HL-60 (cell line): ENCODE measurements around the gene CCDC196.

Experiments used
- GABPA ChIP-seq: IDR thresholded peaks from 2 replicates; pipeline ENCODE4 v1.6.1; 2012; ENCODE audit warnings: low read depth
- POLR2AphosphoS5 ChIP-seq: IDR thresholded peaks from 2 replicates; pipeline ENCODE4 v1.6.1; 2012; ENCODE audit warnings: low read depth
- SPI1 ChIP-seq: IDR thresholded peaks from 2 replicates; pipeline ENCODE4 v1.6.1; 2012; ENCODE audit warnings: low read depth, mild to moderate bottlenecking, borderline replicate concordance
- TF ChIP-seq, protein P1 (sequence below): IDR thresholded peaks from one replicate; pipeline ENCODE4 v1.5.1; 2011; ENCODE audit warnings: low read length, control low read depth, inconsistent platforms; ENCODE audit not compliant: insufficient read depth
- TF ChIP-seq, protein P2 (sequence below): IDR thresholded peaks from 2 replicates; pipeline ENCODE4 v1.6.1; 2012; ENCODE audit warnings: low read depth; ENCODE audit not compliant: insufficient replicate concordance

DNA sequence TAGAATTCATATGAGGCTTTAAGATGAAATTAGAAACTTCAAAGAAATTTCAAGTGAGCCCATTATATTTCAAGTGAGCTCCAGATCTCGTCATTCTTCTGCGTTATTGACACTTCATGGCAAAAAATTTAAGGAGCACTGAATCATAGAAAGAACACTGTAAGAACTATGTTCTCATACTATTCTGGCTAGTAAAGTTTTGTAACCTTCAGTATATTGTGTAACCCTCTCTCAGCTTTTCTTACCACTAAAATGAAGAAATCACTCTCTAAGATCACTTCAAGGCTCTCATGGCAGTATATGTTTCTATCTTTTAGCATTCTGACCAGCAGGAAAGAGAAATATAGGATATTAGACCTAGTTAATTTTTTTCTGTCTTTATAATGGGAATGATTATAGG, 28.0 kb downstream of the CCDC196 start:
- TF ChIP-seq, protein P1, sequence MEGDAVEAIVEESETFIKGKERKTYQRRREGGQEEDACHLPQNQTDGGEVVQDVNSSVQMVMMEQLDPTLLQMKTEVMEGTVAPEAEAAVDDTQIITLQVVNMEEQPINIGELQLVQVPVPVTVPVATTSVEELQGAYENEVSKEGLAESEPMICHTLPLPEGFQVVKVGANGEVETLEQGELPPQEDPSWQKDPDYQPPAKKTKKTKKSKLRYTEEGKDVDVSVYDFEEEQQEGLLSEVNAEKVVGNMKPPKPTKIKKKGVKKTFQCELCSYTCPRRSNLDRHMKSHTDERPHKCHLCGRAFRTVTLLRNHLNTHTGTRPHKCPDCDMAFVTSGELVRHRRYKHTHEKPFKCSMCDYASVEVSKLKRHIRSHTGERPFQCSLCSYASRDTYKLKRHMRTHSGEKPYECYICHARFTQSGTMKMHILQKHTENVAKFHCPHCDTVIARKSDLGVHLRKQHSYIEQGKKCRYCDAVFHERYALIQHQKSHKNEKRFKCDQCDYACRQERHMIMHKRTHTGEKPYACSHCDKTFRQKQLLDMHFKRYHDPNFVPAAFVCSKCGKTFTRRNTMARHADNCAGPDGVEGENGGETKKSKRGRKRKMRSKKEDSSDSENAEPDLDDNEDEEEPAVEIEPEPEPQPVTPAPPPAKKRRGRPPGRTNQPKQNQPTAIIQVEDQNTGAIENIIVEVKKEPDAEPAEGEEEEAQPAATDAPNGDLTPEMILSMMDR: no peak
- TF ChIP-seq SPI1: no peak
- TF ChIP-seq GABPA: no peak
- no peak for TF ChIP-seq POLR2AphosphoS5
- TF ChIP-seq, protein P2, sequence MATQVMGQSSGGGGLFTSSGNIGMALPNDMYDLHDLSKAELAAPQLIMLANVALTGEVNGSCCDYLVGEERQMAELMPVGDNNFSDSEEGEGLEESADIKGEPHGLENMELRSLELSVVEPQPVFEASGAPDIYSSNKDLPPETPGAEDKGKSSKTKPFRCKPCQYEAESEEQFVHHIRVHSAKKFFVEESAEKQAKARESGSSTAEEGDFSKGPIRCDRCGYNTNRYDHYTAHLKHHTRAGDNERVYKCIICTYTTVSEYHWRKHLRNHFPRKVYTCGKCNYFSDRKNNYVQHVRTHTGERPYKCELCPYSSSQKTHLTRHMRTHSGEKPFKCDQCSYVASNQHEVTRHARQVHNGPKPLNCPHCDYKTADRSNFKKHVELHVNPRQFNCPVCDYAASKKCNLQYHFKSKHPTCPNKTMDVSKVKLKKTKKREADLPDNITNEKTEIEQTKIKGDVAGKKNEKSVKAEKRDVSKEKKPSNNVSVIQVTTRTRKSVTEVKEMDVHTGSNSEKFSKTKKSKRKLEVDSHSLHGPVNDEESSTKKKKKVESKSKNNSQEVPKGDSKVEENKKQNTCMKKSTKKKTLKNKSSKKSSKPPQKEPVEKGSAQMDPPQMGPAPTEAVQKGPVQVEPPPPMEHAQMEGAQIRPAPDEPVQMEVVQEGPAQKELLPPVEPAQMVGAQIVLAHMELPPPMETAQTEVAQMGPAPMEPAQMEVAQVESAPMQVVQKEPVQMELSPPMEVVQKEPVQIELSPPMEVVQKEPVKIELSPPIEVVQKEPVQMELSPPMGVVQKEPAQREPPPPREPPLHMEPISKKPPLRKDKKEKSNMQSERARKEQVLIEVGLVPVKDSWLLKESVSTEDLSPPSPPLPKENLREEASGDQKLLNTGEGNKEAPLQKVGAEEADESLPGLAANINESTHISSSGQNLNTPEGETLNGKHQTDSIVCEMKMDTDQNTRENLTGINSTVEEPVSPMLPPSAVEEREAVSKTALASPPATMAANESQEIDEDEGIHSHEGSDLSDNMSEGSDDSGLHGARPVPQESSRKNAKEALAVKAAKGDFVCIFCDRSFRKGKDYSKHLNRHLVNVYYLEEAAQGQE: no peak
